ENCODE data around the gene SLC30A10. TPM values are rescaled to one million over a fixed set of nuclear protein-coding genes. Genes with fewer than 3 reads are reported as not detected.

SLC30A10 gene
- polyA plus RNA-seq (2013): not detected

DNA sequence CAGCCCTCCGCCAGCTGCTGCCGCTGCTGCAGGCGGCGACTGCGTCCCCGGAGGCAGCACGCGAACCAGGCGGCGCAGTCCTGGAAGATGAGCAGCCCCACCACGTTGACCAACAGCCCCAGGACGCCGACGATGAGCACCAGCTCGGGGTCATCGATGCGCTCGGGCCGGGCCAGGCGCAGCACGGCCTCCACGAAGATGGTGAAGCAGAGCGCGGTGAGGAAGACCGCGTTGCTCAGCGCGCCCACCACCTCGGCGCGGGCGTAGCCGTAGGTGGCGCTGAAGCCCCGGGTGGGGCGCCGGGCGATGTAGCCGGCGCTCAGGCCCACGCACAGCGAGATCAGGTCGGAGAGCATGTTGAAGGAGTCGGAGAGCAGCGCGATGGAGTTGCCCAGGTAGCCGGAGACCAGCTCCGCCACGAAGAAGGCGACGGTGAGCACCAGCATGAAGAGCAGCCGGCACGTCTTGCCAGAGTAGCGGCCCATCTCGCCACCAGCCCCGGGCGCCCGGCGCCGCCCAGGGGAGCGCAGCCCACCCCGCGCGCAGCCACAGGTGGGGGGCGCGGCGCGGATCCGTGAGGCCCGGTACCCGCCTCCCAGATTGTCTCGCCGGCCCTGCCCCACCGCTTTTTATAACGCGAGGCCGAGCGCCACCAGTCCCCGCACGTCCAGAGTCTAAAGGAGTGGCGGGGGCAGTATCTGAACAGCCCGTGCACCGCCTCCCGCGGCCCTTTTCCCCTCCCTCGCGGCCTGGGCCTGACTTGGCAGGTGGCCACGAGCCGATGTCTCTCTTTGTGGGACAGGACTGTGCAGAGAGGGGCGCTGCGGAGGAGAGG is at the start of gene SLC30A10:
Gene SLC30A10, minus strand, starts transcription at position 602 of the 835 bp plus-strand sequence. Its CDS starts 117 bp downstream, at position 485.
- Histone ChIP-seq H3K27me3 (replicated peaks in 2 of 5; ENCODE audit: control insufficient read depth in 4 of 5, insufficient read depth in 5 of 5, low read length in 4 of 5) (peaks cover 7 to 46% (median 24%) of the 10 kb centered on the region in 5 experiments), H3K9me3 (ENCODE audit: control extremely low read depth in 1 of 5, control insufficient read depth in 4 of 5, insufficient read depth in 2 of 5, low read depth in 1 of 5, low read length in 4 of 5) (no peaks in the 10 kb centered on the region), H3K27ac (ENCODE audit: insufficient read depth in 1 of 2, low read depth in 1 of 2, low read length in 2 of 2, poor library complexity in 1 of 2, severe bottlenecking in 2 of 2) (no peak within 1 kb of the TSS), H3K36me3 (ENCODE audit: control insufficient read depth in 4 of 4, insufficient read depth in 4 of 4, low read length in 3 of 4) (no peaks in the 10 kb centered on the region), H3K4me3 (ENCODE audit: control insufficient read depth in 1 of 7, extremely low read depth in 1 of 7, insufficient read depth in 4 of 7, low read depth in 2 of 7, low read length in 6 of 7) (peak within 1 kb of the TSS; percentile 28 to 78 (median 65)), H3K4me1 (ENCODE audit: control extremely low read depth in 1 of 4, control insufficient read depth in 4 of 4, insufficient read depth in 4 of 4, low read length in 3 of 4) (peaks cover 0 to 14% (median 12%) of the 10 kb centered on the region in 4 experiments)
- CTCF ChIA-PET: interaction anchor here (0.6 kb wide), 1 partner anchor 430 kb away, joined by 3 read pairs; no protein-coding TSS in a partner anchor
- under 1% methylated on average over 74 of the region's 91 CpGs for WGBS (ENCODE audit: insufficient coverage)
- POLR2A ChIA-PET: no interaction called here
- DNase-seq: peak; percentile 24 to 64 (median 48)

DNA sequence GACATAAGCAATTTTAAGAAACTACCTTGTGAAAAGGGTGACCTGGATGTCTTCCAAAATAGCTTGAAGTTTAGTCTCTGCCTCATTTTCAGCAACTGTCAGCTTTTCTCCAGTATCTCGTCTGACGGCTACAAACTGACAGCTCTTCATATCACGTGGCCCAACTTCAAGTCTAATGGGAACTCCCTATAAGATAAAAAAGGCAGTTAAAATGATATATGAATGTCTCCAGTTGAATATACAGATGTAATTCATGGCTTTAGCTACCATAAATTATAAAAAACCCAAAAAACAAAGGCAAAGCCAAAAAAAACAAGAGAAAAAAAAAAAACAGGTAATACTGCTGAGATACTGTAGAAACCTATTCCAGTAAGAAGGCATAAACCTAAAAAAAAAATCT is 44.9 kb upstream of the SLC30A10 start:
- WGBS (ENCODE audit: insufficient coverage): 100% methylated on average over 1 of the region's 3 CpGs
- Histone ChIP-seq H3K9me3 (ENCODE audit: control extremely low read depth in 1 of 5, control insufficient read depth in 4 of 5, insufficient read depth in 2 of 5, low read depth in 1 of 5, low read length in 4 of 5) (no peaks in the 10 kb centered on the region), H3K4me3 (ENCODE audit: control insufficient read depth in 1 of 7, extremely low read depth in 1 of 7, insufficient read depth in 4 of 7, low read depth in 2 of 7, low read length in 6 of 7) (no peak overlapping the region), H3K27ac (ENCODE audit: insufficient read depth in 1 of 2, low read depth in 1 of 2, low read length in 2 of 2, poor library complexity in 1 of 2, severe bottlenecking in 2 of 2) (no peak overlapping the region), H3K4me1 (ENCODE audit: control extremely low read depth in 1 of 4, control insufficient read depth in 4 of 4, insufficient read depth in 4 of 4, low read length in 3 of 4) (no peaks in the 10 kb centered on the region), H3K27me3 (replicated peaks in 2 of 5; ENCODE audit: control insufficient read depth in 4 of 5, insufficient read depth in 5 of 5, low read length in 4 of 5) (no peaks in the 10 kb centered on the region), H3K36me3 (ENCODE audit: control insufficient read depth in 4 of 4, insufficient read depth in 4 of 4, low read length in 3 of 4) (peaks cover 4 to 53% (median 39%) of the 10 kb centered on the region in 4 experiments)
- ChIA-PET CTCF (no interaction called here), POLR2A (no interaction called here)
- DNase-seq: no peak

DNA sequence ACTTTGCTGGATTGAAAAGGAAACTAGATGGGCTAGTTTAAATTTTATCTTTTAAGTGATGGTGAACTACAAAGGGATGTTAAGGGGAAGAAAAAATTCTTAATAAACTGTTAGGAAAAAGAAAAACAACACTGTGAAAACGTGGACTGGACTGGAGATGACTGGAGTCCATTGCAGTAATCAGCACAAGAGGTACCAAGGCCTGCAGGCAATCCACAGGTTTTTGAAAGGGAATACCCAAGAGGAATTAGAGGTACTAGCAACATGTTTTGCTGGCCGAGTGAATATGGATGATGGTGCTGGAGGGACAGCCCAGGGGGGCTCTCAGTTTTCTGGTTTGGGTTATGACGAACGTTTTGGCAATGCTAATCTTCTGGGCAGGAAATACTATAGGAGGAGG is 39.0 kb upstream of the SLC30A10 start:
- no peaks in the 10 kb centered on the region for H3K9me3 ChIP-seq (ENCODE audit: control extremely low read depth in 1 of 5, control insufficient read depth in 4 of 5, insufficient read depth in 2 of 5, low read depth in 1 of 5, low read length in 4 of 5)
- DNase-seq: no peak
- WGBS (ENCODE audit: insufficient coverage): 91% methylated on average over 1 of the region's 4 CpGs
- ChIA-PET CTCF (interaction anchor here (0.5 kb wide), 1 partner anchor 1585 kb away, joined by 3 read pairs; no protein-coding TSS in a partner anchor), POLR2A (interaction anchor here (0.6 kb wide), 1 partner anchor 26 kb away, joined by 3 read pairs; no protein-coding TSS in a partner anchor)
- no peak overlapping the region for H3K27ac ChIP-seq (ENCODE audit: insufficient read depth in 1 of 2, low read depth in 1 of 2, low read length in 2 of 2, poor library complexity in 1 of 2, severe bottlenecking in 2 of 2)
- H3K4me1 ChIP-seq (ENCODE audit: control extremely low read depth in 1 of 4, control insufficient read depth in 4 of 4, insufficient read depth in 4 of 4, low read length in 3 of 4): no peaks in the 10 kb centered on the region
- H3K36me3 ChIP-seq (ENCODE audit: control insufficient read depth in 4 of 4, insufficient read depth in 4 of 4, low read length in 3 of 4): peaks cover 3 to 35% (median 23%) of the 10 kb centered on the region in 4 experiments
- H3K4me3 ChIP-seq (ENCODE audit: control insufficient read depth in 1 of 7, extremely low read depth in 1 of 7, insufficient read depth in 4 of 7, low read depth in 2 of 7, low read length in 6 of 7): no peak overlapping the region
- H3K27me3 ChIP-seq (replicated peaks in 2 of 5; ENCODE audit: control insufficient read depth in 4 of 5, insufficient read depth in 5 of 5, low read length in 4 of 5): no peaks in the 10 kb centered on the region

DNA sequence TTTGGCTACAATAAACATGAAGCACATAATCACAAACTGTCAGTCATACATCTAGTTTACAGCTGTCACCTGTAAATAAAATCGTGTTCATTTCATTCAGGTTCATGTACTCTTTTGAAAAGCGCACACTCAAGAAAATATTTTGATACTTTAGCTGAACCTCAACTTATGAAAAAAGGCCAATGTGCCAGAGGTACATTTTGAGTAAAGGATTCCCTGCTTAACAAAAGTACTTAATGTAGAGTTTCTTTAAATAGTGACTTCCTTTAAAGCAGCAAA is 37.7 kb upstream of the SLC30A10 start:
- Histone ChIP-seq H3K36me3 (ENCODE audit: control insufficient read depth in 4 of 4, insufficient read depth in 4 of 4, low read length in 3 of 4) (peaks cover 3 to 25% (median 19%) of the 10 kb centered on the region in 4 experiments), H3K9me3 (ENCODE audit: control extremely low read depth in 1 of 5, control insufficient read depth in 4 of 5, insufficient read depth in 2 of 5, low read depth in 1 of 5, low read length in 4 of 5) (no peaks in the 10 kb centered on the region), H3K27me3 (replicated peaks in 2 of 5; ENCODE audit: control insufficient read depth in 4 of 5, insufficient read depth in 5 of 5, low read length in 4 of 5) (no peaks in the 10 kb centered on the region), H3K4me1 (ENCODE audit: control extremely low read depth in 1 of 4, control insufficient read depth in 4 of 4, insufficient read depth in 4 of 4, low read length in 3 of 4) (no peaks in the 10 kb centered on the region), H3K4me3 (ENCODE audit: control insufficient read depth in 1 of 7, extremely low read depth in 1 of 7, insufficient read depth in 4 of 7, low read depth in 2 of 7, low read length in 6 of 7) (no peak overlapping the region), H3K27ac (ENCODE audit: insufficient read depth in 1 of 2, low read depth in 1 of 2, low read length in 2 of 2, poor library complexity in 1 of 2, severe bottlenecking in 2 of 2) (no peak overlapping the region)
- ChIA-PET POLR2A (no interaction called here), CTCF (interaction anchor here (1.3 kb wide), 1 partner anchor 15 kb away, joined by 4 read pairs; no protein-coding TSS in a partner anchor)
- DNase-seq: no peak
- WGBS (ENCODE audit: insufficient coverage): 100% methylated on average over 1 of the region's 2 CpGs

DNA sequence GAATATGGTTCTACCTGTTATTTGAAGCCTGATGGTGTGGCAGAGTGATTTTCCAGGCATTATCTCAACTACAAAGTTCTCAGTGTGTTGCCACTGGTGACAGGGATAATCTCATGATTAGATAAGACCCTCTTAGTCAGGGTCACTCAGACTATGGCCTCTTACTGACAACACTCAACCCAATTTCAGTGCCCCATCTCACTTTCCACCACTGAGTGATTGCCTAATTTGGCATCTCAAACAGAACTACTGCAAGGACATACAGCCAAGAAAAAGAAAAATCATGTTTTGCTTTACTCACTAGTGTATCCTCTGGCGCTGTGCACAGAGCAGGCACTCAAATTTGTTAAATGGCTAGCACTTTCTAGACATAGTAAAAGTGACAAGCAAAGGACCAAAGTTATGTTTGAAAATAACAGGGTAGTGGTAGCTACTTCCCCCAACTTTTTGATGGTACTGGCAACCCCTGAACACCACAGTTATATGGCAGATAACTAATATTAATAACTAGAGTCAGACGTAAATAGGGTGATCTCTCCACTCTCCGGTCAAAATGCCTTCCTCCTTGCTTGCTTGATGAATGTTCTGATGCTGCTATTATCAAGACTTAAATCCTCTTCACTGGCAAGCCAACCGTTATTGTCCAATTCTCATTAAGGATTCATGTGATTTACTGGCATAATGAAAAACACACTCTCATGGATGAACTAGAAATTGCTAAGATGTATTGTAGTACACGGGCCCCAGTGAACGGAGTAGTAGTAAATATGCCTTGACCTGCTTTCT is 37.1 kb upstream of the SLC30A10 start:
- CTCF ChIA-PET: interaction anchor here (1.3 kb wide), 1 partner anchor 16 kb away, joined by 4 read pairs; no protein-coding TSS in a partner anchor
- no peak overlapping the region for H3K27ac ChIP-seq (ENCODE audit: insufficient read depth in 1 of 2, low read depth in 1 of 2, low read length in 2 of 2, poor library complexity in 1 of 2, severe bottlenecking in 2 of 2)
- whole genome bisulfite sequencing (ENCODE audit: insufficient coverage): 90% methylated on average over 3 of the region's 6 CpGs
- DNase-seq: no peak
- POLR2A ChIA-PET: no interaction called here
- H3K36me3 ChIP-seq (ENCODE audit: control insufficient read depth in 4 of 4, insufficient read depth in 4 of 4, low read length in 3 of 4): peaks cover 3 to 22% (median 16%) of the 10 kb centered on the region in 4 experiments
- no peaks in the 10 kb centered on the region for H3K27me3 ChIP-seq (replicated peaks in 2 of 5; ENCODE audit: control insufficient read depth in 4 of 5, insufficient read depth in 5 of 5, low read length in 4 of 5)
- no peak overlapping the region for H3K4me3 ChIP-seq (ENCODE audit: control insufficient read depth in 1 of 7, extremely low read depth in 1 of 7, insufficient read depth in 4 of 7, low read depth in 2 of 7, low read length in 6 of 7)
- no peaks in the 10 kb centered on the region for H3K9me3 ChIP-seq (ENCODE audit: control extremely low read depth in 1 of 5, control insufficient read depth in 4 of 5, insufficient read depth in 2 of 5, low read depth in 1 of 5, low read length in 4 of 5)
- no peaks in the 10 kb centered on the region for H3K4me1 ChIP-seq (ENCODE audit: control extremely low read depth in 1 of 4, control insufficient read depth in 4 of 4, insufficient read depth in 4 of 4, low read length in 3 of 4)

DNA sequence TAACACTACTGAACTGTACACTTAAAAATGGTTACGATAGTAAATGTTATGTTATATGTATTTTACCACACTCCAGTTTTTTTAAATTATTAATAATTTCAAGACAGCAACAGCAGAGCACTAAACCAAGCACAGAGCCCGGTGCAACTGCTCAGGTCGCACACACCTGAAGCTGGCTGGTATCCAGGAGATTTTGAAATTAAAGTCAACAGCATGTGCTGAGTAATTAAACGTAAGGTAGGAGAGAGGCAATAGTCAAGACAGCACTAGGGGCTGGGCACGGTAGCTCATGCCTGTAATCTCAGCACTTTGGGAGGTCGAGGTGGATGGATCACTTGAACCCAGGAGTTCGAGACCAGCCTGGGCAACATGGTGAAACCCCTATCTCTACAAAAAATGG is 35.1 kb upstream of the SLC30A10 start:
- CTCF ChIA-PET: no interaction called here
- Histone ChIP-seq H3K4me3 (ENCODE audit: control insufficient read depth in 1 of 7, extremely low read depth in 1 of 7, insufficient read depth in 4 of 7, low read depth in 2 of 7, low read length in 6 of 7) (no peak overlapping the region), H3K27me3 (replicated peaks in 2 of 5; ENCODE audit: control insufficient read depth in 4 of 5, insufficient read depth in 5 of 5, low read length in 4 of 5) (no peaks in the 10 kb centered on the region), H3K4me1 (ENCODE audit: control extremely low read depth in 1 of 4, control insufficient read depth in 4 of 4, insufficient read depth in 4 of 4, low read length in 3 of 4) (no peaks in the 10 kb centered on the region), H3K9me3 (ENCODE audit: control extremely low read depth in 1 of 5, control insufficient read depth in 4 of 5, insufficient read depth in 2 of 5, low read depth in 1 of 5, low read length in 4 of 5) (no peaks in the 10 kb centered on the region), H3K36me3 (ENCODE audit: control insufficient read depth in 4 of 4, insufficient read depth in 4 of 4, low read length in 3 of 4) (peaks cover 3 to 8% (median 8%) of the 10 kb centered on the region in 4 experiments), H3K27ac (ENCODE audit: insufficient read depth in 1 of 2, low read depth in 1 of 2, low read length in 2 of 2, poor library complexity in 1 of 2, severe bottlenecking in 2 of 2) (no peak overlapping the region)
- POLR2A ChIA-PET: no interaction called here
- WGBS (ENCODE audit: insufficient coverage): 94% methylated on average over 6 of the region's 7 CpGs
- DNase-seq: no peak

DNA sequence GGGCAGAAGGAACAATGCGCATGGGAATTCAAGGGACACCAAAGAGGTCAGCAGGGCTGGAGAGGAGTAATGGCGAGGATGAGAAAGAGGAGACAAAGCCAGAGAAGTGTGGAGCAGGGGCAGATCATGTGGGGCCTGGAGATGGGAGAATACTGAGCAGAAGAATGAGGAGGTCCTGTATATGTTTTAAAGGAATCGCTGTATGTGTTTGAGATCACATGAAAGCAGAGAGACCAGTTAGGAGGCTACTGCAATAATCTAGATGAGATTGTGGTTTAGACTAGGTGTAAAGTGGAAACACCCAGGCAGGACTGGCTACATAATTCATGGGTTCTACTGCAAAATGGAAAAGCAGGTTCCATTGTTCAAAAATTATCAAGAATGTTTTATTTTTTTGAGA is 33.3 kb upstream of the SLC30A10 start:
- H3K27me3 ChIP-seq (replicated peaks in 2 of 5; ENCODE audit: control insufficient read depth in 4 of 5, insufficient read depth in 5 of 5, low read length in 4 of 5): no peaks in the 10 kb centered on the region
- ChIA-PET CTCF (no interaction called here), POLR2A (no interaction called here)
- no peak overlapping the region for H3K27ac ChIP-seq (ENCODE audit: insufficient read depth in 1 of 2, low read depth in 1 of 2, low read length in 2 of 2, poor library complexity in 1 of 2, severe bottlenecking in 2 of 2)
- no peaks in the 10 kb centered on the region for H3K4me1 ChIP-seq (ENCODE audit: control extremely low read depth in 1 of 4, control insufficient read depth in 4 of 4, insufficient read depth in 4 of 4, low read length in 3 of 4)
- H3K9me3 ChIP-seq (ENCODE audit: control extremely low read depth in 1 of 5, control insufficient read depth in 4 of 5, insufficient read depth in 2 of 5, low read depth in 1 of 5, low read length in 4 of 5): no peaks in the 10 kb centered on the region
- DNase-seq: peak in 1 of 3 donors; percentile 7
- H3K4me3 ChIP-seq (ENCODE audit: control insufficient read depth in 1 of 7, extremely low read depth in 1 of 7, insufficient read depth in 4 of 7, low read depth in 2 of 7, low read length in 6 of 7): no peak overlapping the region
- WGBS (ENCODE audit: insufficient coverage): 96% methylated on average over 2 of the region's 3 CpGs
- no peaks in the 10 kb centered on the region for H3K36me3 ChIP-seq (ENCODE audit: control insufficient read depth in 4 of 4, insufficient read depth in 4 of 4, low read length in 3 of 4)

Measured in common myeloid progenitor, CD34-positive (primary cell).